UCSD-AML1 (cell line): ENCODE results near the gene POLD2.

Experiments
- DNase-seq: peaks from one replicate; lab custom pipeline; 2025; ENCODE audit not compliant: unreplicated experiment; lab: John Stamatoyannopoulos, UW

Gene POLD2

GRCh38 chr7:44114586-44115310, 8.6 kb downstream of the POLD2 start:
- no peak for DNase-seq

- no peak for DNase-seq
These were observed 9.5 kb downstream of the POLD2 start for GRCh38 chr7:44113764-44114354.

GRCh38 chr7:44112997-44113763, 10.2 kb downstream of the POLD2 start:
- no peak for DNase-seq

GRCh38 chr7:44112231-44112996, 10.9 kb downstream of the POLD2 start:
- DNase-seq = no peak

GRCh38 chr7:44111761-44112160, 11.6 kb downstream of the POLD2 start:
- no peak for DNase-seq

- no peak for DNase-seq
These were observed 12.4 kb downstream of the POLD2 start for GRCh38 chr7:44110719-44111635.

- DNase-seq = no peak
These were observed 13.4 kb downstream of the POLD2 start for GRCh38 chr7:44109991-44110390.

- DNase-seq = no peak
These were observed 14.3 kb downstream of the POLD2 start for GRCh38 chr7:44108768-44109750.

GRCh38 chr7:44107961-44108767, 15.2 kb downstream of the POLD2 start:
- no peak for DNase-seq

GRCh38 chr7:44107116-44107960, 16.0 kb downstream of the POLD2 start:
- no peak for DNase-seq

- no peak for DNase-seq
These were observed 16.9 kb downstream of the POLD2 start for GRCh38 chr7:44106311-44107065.

- no peak for DNase-seq
These were observed 17.5 kb downstream of the POLD2 start for GRCh38 chr7:44105832-44106231.

- no peak for DNase-seq
These were observed 18.2 kb downstream of the POLD2 start for GRCh38 chr7:44104860-44105771.

- DNase-seq = no peak
These were observed 19.2 kb downstream of the POLD2 start, which contains the start of gene AEBP1 for GRCh38 chr7:44103923-44104859. TSS of gene AEBP1 (plus strand) at chr7:44104345. CDS start at chr7:44104666, 321 bp downstream.
